Upper lobe of left lung (tissue), 6 donors: ENCODE measurements around the gene ACTR3. TPM values are rescaled to one million over a fixed set of nuclear protein-coding genes. Genes with fewer than 3 reads are reported as not detected.
"Not testable (repeated sequence)": the region's sequence is repeated elsewhere in the genome, so short reads cannot be mapped to it uniquely, and the experiment has no call there.

Experiments
- ATAC-seq, 2 donors: fragments of 200-7000 bp; cut with Tn5 transposase; one replicate each; pipeline ENCODE4 v1.9.1; 2022; ENCODE audit warnings: mild to moderate bottlenecking in 2 of 2, moderate library complexity in 2 of 2; ENCODE audit not compliant: low FRiP score in 2 of 2
- DNase-seq, 2 donors: peaks; one replicate each; pipeline ENCODE4 v3.0.0-alpha.2; 2019 to 2020
- H3K27ac ChIP-seq, 4 donors: fragments of 200-600 bp; sonication (generic); one replicate each; pipeline ENCODE4 v1.5.1; 2016 to 2019
- H3K27me3 ChIP-seq, 4 donors: fragments of 200-600 bp; sonication (generic); one replicate each; pipeline ENCODE4 v1.5.1; 2017 to 2019
- H3K36me3 ChIP-seq, 4 donors: fragments of 200-600 bp; sonication (generic); one replicate each; pipeline ENCODE4 v1.5.1; 2016 to 2019
- H3K4me1 ChIP-seq, 4 donors: fragments of 200-600 bp; sonication (generic); one replicate each; pipeline ENCODE4 v1.5.1; 2018 to 2019
- H3K4me3 ChIP-seq, 4 donors: fragments of 200-600 bp; sonication (generic); one replicate each; pipeline ENCODE4 v1.5.1; 2017 to 2019; ENCODE audit warnings: mild to moderate bottlenecking in 2 of 4, moderate library complexity in 1 of 4
- H3K9me3 ChIP-seq, 4 donors: fragments of 200-600 bp; sonication (generic); one replicate each; pipeline ENCODE4 v1.5.1; 2018 to 2019
- EP300 ChIP-seq, 4 donors: sonication (generic); formaldehyde crosslinking; IDR thresholded peaks; one replicate each; pipeline ENCODE4 v1.5.1; 2017; ENCODE audit warnings: antibody characterized with exemption in 4 of 4, control low read depth in 2 of 4
- POLR2A ChIP-seq, 4 donors: fragments of 450-650 bp; IDR thresholded peaks; one replicate each; pipeline ENCODE4 v1.5.1; 2016 to 2017; ENCODE audit warnings: antibody characterized with exemption in 4 of 4, mild to moderate bottlenecking in 2 of 4
- POLR2AphosphoS5 ChIP-seq, 2 donors: sonication (generic); formaldehyde crosslinking; IDR thresholded peaks; one replicate each; pipeline ENCODE4 v1.5.1; 2017; ENCODE audit warnings: antibody characterized with exemption in 2 of 2
- WGBS, 2 donors: methylation state at CpG; one replicate each; pipeline ENCODE4 v1.1.5; 2017 to 2018; 5-methylcytosine and 5-hydroxymethylcytosine counted together
- total RNA-seq, 6 donors: library from RNA; depleted of rRNA in 4 of 6; stranded (reverse); fragments of >200 nt in 4 of 6; gene quantifications; one replicate each; pipeline versions ENCODE4 v1.1.0 to v1.2.1, GENCODE V29; 2016 to 2021
- TF ChIP-seq, protein P1 (sequence below), 6 experiments: fragments of 450-650 bp in 4 of 6; fragments of 200-600 bp in 2 of 6; sonication (generic) in 2 of 6; IDR thresholded peaks; one replicate each; pipeline ENCODE4 v1.5.1; 2016 to 2019; ENCODE audit warnings: antibody characterized with exemption in 6 of 6
- donor health status: DM: no; HTN: no; CAD: no; lungs with moderate emphysema.
- donor health status: DM: no; HTN: yes; CAD: no; lungs with severe emphysema.

ACTR3 gene
- total RNA-seq, 6 donors from 2014 or later: 79.6 to 304 (median 139) TPM

- DNase-seq (no peak), ATAC-seq (no peak)
- Histone ChIP-seq H3K4me1 (no peaks in the 10 kb centered on the region), H3K9me3 (no peaks in the 10 kb centered on the region), H3K27me3 (no peaks in the 10 kb centered on the region), H3K36me3 (peaks cover 0 to 71% (median 18%) of the 10 kb centered on the region in 4 donors), H3K4me3 (no peak overlapping the region), H3K27ac (no peak overlapping the region)
- TF ChIP-seq POLR2AphosphoS5 (IDR thresholded peaks at IDR 0.05) (no peak), EP300 (IDR thresholded peaks at IDR 0.05) (no peak), POLR2A (IDR thresholded peaks at IDR 0.05) (no peak)
- TF ChIP-seq, protein P1, sequence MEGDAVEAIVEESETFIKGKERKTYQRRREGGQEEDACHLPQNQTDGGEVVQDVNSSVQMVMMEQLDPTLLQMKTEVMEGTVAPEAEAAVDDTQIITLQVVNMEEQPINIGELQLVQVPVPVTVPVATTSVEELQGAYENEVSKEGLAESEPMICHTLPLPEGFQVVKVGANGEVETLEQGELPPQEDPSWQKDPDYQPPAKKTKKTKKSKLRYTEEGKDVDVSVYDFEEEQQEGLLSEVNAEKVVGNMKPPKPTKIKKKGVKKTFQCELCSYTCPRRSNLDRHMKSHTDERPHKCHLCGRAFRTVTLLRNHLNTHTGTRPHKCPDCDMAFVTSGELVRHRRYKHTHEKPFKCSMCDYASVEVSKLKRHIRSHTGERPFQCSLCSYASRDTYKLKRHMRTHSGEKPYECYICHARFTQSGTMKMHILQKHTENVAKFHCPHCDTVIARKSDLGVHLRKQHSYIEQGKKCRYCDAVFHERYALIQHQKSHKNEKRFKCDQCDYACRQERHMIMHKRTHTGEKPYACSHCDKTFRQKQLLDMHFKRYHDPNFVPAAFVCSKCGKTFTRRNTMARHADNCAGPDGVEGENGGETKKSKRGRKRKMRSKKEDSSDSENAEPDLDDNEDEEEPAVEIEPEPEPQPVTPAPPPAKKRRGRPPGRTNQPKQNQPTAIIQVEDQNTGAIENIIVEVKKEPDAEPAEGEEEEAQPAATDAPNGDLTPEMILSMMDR (IDR thresholded peaks at IDR 0.05): no peak
- 72 to 89% methylated on average over 6 of the region's 6 CpGs for WGBS, 2 donors
Observed at GRCh38 chr2:113925884-113926283, 36.0 kb downstream of the ACTR3 start.

DNA sequence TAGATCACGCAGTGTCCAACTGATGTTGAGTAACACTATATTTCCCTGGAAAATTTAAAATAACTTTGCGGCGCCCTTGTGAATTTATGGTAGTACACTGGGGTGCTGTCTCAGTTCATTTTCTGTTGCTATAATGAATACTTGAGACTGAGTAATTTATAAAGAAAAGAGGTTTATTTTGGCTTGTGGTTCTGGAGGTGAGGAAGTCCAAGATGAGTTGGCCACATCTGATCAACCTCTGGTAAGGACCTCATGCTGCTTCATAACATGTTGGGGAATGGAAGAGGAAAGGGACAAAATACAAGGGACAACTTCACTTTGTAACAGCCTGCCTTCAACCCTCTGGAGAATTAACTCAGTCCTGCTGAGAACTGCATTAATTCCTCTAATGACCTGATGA, 36.4 kb downstream of the ACTR3 start:
- no peaks in the 10 kb centered on the region for H3K4me1 ChIP-seq
- no peaks in the 10 kb centered on the region for H3K27me3 ChIP-seq
- TF ChIP-seq POLR2A (IDR thresholded peaks at IDR 0.05) (no peak), EP300 (IDR thresholded peaks at IDR 0.05) (no peak), POLR2AphosphoS5 (IDR thresholded peaks at IDR 0.05) (no peak)
- TF ChIP-seq, protein P1 (IDR thresholded peaks at IDR 0.05): no peak
- H3K27ac ChIP-seq: no peak overlapping the region
- 97% methylated on average over 3 of the region's 3 CpGs for WGBS, 2 donors
- H3K4me3 ChIP-seq: no peak overlapping the region
- DNase-seq (no peak), ATAC-seq (no peak)
- peaks cover 0 to 75% (median 18%) of the 10 kb centered on the region in 4 donors for H3K36me3 ChIP-seq
- H3K9me3 ChIP-seq: no peaks in the 10 kb centered on the region

- DNase-seq (no peak), ATAC-seq (no peak)
- Histone ChIP-seq H3K4me3 (no peak overlapping the region), H3K27me3 (no peaks in the 10 kb centered on the region), H3K36me3 (peaks cover 8 to 88% (median 28%) of the 10 kb centered on the region in 4 donors), H3K27ac (no peak overlapping the region), H3K9me3 (no peaks in the 10 kb centered on the region), H3K4me1 (peaks cover 0 to 2% (median 0%) of the 10 kb centered on the region in 4 donors)
- TF ChIP-seq, protein P1 (IDR thresholded peaks at IDR 0.05): no peak
- TF ChIP-seq POLR2A (IDR thresholded peaks at IDR 0.05): no peak
- no peak for TF ChIP-seq POLR2AphosphoS5 (IDR thresholded peaks at IDR 0.05)
- no peak for TF ChIP-seq EP300 (IDR thresholded peaks at IDR 0.05)
- WGBS, 2 donors: 92 to 96% methylated on average over 1 of the region's 1 CpG
Observed at GRCh38 chr2:113930448-113930847, 40.6 kb downstream of the ACTR3 start.

- no peaks in the 10 kb centered on the region for H3K4me1 ChIP-seq
- no peak for DNase-seq
- no peak overlapping the region for H3K4me3 ChIP-seq
- ATAC-seq: no peak
- H3K9me3 ChIP-seq: peaks cover 0 to 3% (median 0%) of the 10 kb centered on the region in 4 donors
- no peaks in the 10 kb centered on the region for H3K27me3 ChIP-seq
- peaks cover 21 to 82% (median 36%) of the 10 kb centered on the region in 4 donors for H3K36me3 ChIP-seq
- TF ChIP-seq, protein P1 (IDR thresholded peaks at IDR 0.05): no peak
- TF ChIP-seq POLR2A (IDR thresholded peaks at IDR 0.05): no peak
- TF ChIP-seq EP300 (IDR thresholded peaks at IDR 0.05): no peak
- no peak for TF ChIP-seq POLR2AphosphoS5 (IDR thresholded peaks at IDR 0.05)
- H3K27ac ChIP-seq: no peak overlapping the region
Observed at GRCh38 chr2:113937501-113937900, 47.6 kb downstream of the ACTR3 start.

DNA sequence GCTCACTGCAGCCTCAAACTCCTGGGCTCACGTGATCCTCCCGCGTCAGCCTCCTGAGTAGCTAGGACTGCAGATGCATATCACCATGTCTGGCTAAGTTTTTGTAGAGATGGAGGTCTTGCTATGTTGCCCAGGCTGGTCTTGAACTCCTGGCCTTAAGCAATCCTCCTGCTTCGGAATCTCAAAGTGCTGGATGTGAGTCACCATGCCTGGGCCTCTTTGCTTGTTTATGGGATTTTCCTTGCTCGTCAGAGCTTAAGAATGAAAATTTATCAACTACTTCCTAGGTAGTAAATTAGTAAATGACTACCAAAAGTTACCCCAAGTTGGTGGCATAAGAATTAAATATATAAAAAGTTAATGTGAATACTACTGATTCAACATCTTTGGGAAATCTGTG, 51.0 kb downstream of the ACTR3 start:
- Histone ChIP-seq H3K4me1 (no peaks in the 10 kb centered on the region), H3K36me3 (peaks cover 13 to 89% (median 33%) of the 10 kb centered on the region in 4 donors), H3K9me3 (peaks cover 0 to 3% (median 0%) of the 10 kb centered on the region in 4 donors), H3K4me3 (no peak overlapping the region), H3K27ac (no peak overlapping the region), H3K27me3 (no peaks in the 10 kb centered on the region)
- ATAC-seq (no peak), DNase-seq (peak in 1 of 2 donors; percentile 14)
- TF ChIP-seq EP300 (IDR thresholded peaks at IDR 0.05) (no peak), POLR2AphosphoS5 (IDR thresholded peaks at IDR 0.05) (no peak), POLR2A (IDR thresholded peaks at IDR 0.05) (no peak)
- TF ChIP-seq, protein P1 (IDR thresholded peaks at IDR 0.05): no peak
- 80 to 95% methylated on average over 5 of the region's 5 CpGs for WGBS, 2 donors

DNA sequence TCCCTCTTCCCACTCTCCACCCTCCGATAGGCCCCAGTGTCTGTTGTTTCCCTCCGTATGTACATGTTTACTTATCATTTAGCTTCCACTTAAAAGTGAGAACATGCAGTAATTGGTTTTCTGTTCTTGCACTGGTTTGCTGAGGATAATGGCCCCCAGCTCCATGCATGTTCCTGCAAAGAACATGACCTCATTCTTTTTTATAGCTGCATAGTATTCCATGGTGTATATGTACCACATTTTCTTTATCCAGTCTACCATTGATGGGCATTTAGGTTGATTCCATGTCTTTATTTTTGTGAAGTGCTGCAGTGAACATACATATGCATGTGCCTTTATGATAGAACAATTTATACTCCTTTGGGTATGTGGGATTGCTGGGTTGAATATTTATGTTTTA, 55.9 kb downstream of the ACTR3 start:
- not testable (repeated sequence) for H3K4me3 ChIP-seq, H3K27ac ChIP-seq, DNase-seq, H3K9me3 ChIP-seq, H3K4me1 ChIP-seq, ATAC-seq, H3K27me3 ChIP-seq
- peaks cover 19 to 98% (median 39%) of the 10 kb centered on the region in 4 donors for H3K36me3 ChIP-seq
- 97 to 100% methylated on average over 2 of the region's 2 CpGs for WGBS, 2 donors

- H3K9me3 ChIP-seq, H3K4me3 ChIP-seq, H3K27ac ChIP-seq, H3K4me1 ChIP-seq, H3K27me3 ChIP-seq, DNase-seq, ATAC-seq: not testable (repeated sequence)
- H3K36me3 ChIP-seq: peaks cover 22 to 98% (median 46%) of the 10 kb centered on the region in 4 donors
- 78 to 86% methylated on average over 3 of the region's 3 CpGs for WGBS, 2 donors
Observed at GRCh38 chr2:113950906-113951305, 61.0 kb downstream of the ACTR3 start.
